Mesothelial cell of epicardium (in vitro differentiated cells): Measurements from ENCODE around the gene SETD5. TPM values are rescaled to one million over a fixed set of nuclear protein-coding genes. Genes with fewer than 3 reads are reported as not detected.

Experiments
- DNase-seq, 2 experiments: peaks; one replicate each; pipeline ENCODE4 v3.0.0; 2021; ENCODE audit warnings: low spot score in 2 of 2; ENCODE audit not compliant: unreplicated experiment in 2 of 2
- H3K27ac Mint-ChIP-seq: 2 replicates; pipeline ENCODE4 v1.8.0; 2021; ENCODE audit warnings: mixed read lengths
- H3K27me3 Mint-ChIP-seq: 2 replicates; pipeline ENCODE4 v1.8.0; 2021; ENCODE audit warnings: low read depth, mixed read lengths
- H3K36me3 Mint-ChIP-seq: 2 replicates; pipeline ENCODE4 v1.8.0; 2021; ENCODE audit warnings: mixed read lengths
- H3K4me1 Mint-ChIP-seq: 2 replicates; pipeline ENCODE4 v1.8.0; 2021; ENCODE audit warnings: mixed read lengths
- H3K4me3 Mint-ChIP-seq: 2 replicates; pipeline ENCODE4 v1.8.0; 2021; ENCODE audit warnings: mild to moderate bottlenecking, moderate library complexity, mixed read lengths
- H3K9me3 Mint-ChIP-seq: 2 replicates; pipeline ENCODE4 v1.8.0; 2021; ENCODE audit warnings: mixed read lengths
- CTCF ChIP-seq: fragments of 200-600 bp; sonication (generic); IDR thresholded peaks from one replicate; pipeline ENCODE4 v1.5.0; 2021; ENCODE audit warnings: antibody characterized with exemption; ENCODE audit not compliant: unreplicated experiment
- total RNA-seq: library from RNA; stranded (reverse); gene quantifications from 3 replicates; pipeline ENCODE4 v1.2.1, GENCODE V29; 2021

The SETD5 gene
- total RNA-seq, 1 donor from 2014 or later: 254 TPM

DNA sequence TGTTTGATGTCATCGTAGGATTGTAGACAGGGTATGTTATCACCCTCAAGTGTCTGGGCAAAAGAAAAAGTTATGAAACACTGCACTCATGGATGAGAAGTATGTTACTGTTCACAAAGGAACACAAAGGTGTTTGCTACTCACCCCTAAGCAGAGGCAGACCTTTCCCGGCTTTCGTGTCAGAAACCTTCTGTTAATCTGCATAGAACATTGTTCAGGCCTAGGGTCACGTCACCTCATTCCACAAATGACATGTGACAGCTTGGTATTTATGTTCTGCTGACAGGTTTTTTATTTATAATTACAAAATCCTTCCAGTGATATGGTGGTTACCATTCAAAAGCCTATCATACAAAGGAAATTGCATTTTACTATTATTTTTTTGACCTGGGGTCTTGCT, 18.1 kb upstream of the SETD5 start:
- Mint-ChIP-seq H3K27me3 (no peaks in the 10 kb centered on the region), H3K36me3 (peaks cover 48% of the 10 kb centered on the region), H3K4me3 (no peak overlapping the region), H3K9me3 (no peaks in the 10 kb centered on the region), H3K4me1 (no peaks in the 10 kb centered on the region), H3K27ac (no peak overlapping the region)
- TF ChIP-seq CTCF: no peak
- no peak for DNase-seq

GRCh38 chr3:9380014-9380413, 17.4 kb upstream of the SETD5 start:
- Mint-ChIP-seq H3K27me3 (no peaks in the 10 kb centered on the region), H3K27ac (no peak overlapping the region), H3K4me1 (no peaks in the 10 kb centered on the region), H3K9me3 (no peaks in the 10 kb centered on the region), H3K36me3 (peaks cover 47% of the 10 kb centered on the region), H3K4me3 (no peak overlapping the region)
- no peak for TF ChIP-seq CTCF
- DNase-seq: no peak

DNA sequence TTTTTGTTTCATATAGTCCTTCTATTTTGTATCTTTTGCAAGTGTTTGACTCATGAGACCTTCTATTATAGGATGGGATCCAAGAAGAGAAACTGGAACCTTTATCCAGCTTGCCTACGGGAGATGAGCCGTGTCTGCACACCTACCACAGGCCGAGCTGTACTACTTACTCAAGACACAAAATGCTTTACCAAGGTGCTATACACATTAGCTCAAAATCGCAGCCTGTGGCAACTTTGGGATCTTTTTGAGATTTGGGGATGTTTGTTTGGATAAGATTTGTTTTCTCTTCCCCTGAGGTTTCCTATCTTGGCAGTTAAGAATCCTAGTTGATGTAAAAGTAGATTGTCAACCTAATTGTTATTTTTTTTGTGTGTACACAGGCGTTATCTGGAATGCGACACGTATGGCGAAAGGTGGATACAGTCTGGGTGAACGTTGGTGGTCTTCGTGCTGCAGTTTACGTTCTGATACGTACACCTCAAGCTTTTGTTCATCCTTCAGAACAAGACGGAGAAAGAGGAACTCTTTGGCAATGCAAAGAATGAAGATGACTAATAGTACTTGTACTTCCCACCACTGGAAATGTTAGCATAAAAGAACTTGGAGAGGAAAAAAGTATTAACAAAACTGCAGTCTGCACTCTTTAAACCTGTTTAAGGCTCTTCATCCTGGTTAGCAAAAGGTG, 13.1 kb upstream of the SETD5 start:
- H3K36me3 Mint-ChIP-seq: peaks cover 32% of the 10 kb centered on the region
- H3K9me3 Mint-ChIP-seq: no peaks in the 10 kb centered on the region
- no peaks in the 10 kb centered on the region for H3K4me1 Mint-ChIP-seq
- no peak for TF ChIP-seq CTCF
- DNase-seq: no peak
- no peaks in the 10 kb centered on the region for H3K27me3 Mint-ChIP-seq
- H3K27ac Mint-ChIP-seq: peak overlapping the region; percentile 73
- H3K4me3 Mint-ChIP-seq: no peak overlapping the region

GRCh38 chr3:9385187-9386077, 12.0 kb upstream of the SETD5 start:
- TF ChIP-seq CTCF: no peak
- peaks cover 40% of the 10 kb centered on the region for H3K36me3 Mint-ChIP-seq
- DNase-seq: no peak
- no peak overlapping the region for H3K4me3 Mint-ChIP-seq
- no peaks in the 10 kb centered on the region for H3K27me3 Mint-ChIP-seq
- no peaks in the 10 kb centered on the region for H3K9me3 Mint-ChIP-seq
- no peaks in the 10 kb centered on the region for H3K4me1 Mint-ChIP-seq
- peak overlapping the region; percentile 73 for H3K27ac Mint-ChIP-seq

GRCh38 chr3:9386078-9386459, 11.3 kb upstream of the SETD5 start:
- Mint-ChIP-seq H3K27ac (peak overlapping the region; percentile 44), H3K4me3 (no peak overlapping the region), H3K4me1 (no peaks in the 10 kb centered on the region), H3K36me3 (peaks cover 43% of the 10 kb centered on the region), H3K27me3 (no peaks in the 10 kb centered on the region), H3K9me3 (no peaks in the 10 kb centered on the region)
- TF ChIP-seq CTCF: no peak
- no peak for DNase-seq
